DND-41 (cell line): Measurements from ENCODE around the gene VARS1.

ENCODE experiments used
- EZH2 ChIP-seq: IDR thresholded peaks from 3 replicates; pipeline ENCODE4 v1.6.1; 2012; ENCODE audit warnings: borderline replicate concordance, low read depth, mild to moderate bottlenecking, moderate library complexity, low read length, inconsistent platforms; ENCODE audit not compliant: severe bottlenecking
- TF ChIP-seq, protein P1 (sequence below): IDR thresholded peaks from 2 replicates; pipeline ENCODE4 v1.5.1; 2012; ENCODE audit warnings: borderline replicate concordance, low read length, moderate library complexity, mild to moderate bottlenecking; ENCODE audit not compliant: poor library complexity, severe bottlenecking; ENCODE audit errors: extremely low read depth

DNA sequence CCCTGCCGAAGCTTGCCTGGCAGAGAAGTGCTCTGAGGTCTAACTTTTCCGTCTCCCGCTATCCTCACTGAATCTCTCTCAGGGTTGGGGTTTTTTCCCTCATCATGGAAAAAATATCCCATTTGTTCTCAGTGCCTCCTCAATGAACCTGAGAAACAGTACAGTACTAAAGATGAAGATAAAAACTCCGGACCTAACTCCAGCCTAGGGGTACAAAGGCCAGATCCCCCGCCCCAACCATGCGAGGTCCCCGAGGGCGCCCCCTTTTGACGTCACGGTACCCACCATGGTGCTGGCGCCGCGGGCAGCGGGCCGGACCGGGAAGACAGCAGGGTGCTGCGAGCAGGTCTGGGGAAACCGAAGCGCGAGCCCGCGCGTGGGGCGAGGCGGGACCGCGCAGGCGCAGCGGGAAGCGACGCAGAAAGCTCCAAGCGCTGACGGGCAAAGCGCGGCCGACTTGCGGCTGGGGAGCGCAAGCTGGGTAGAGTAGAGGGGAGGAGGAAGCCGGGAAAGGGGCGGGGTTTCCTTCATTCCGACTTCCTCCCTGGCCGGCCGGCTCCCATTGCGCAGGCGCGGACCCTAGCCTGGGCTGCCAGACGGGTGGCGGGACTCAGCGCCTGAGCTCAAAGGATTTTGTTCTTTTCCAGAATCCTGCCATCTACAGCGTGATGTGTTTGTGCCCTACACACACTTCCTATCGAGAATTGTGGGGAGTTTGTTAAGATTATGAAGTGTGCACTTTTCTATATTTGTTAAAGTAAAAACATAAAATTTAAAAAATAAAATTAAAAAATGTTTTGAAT, 11.1 kb upstream of the VARS1 start, which contains the start of gene LSM2:
- TF ChIP-seq, protein P1, sequence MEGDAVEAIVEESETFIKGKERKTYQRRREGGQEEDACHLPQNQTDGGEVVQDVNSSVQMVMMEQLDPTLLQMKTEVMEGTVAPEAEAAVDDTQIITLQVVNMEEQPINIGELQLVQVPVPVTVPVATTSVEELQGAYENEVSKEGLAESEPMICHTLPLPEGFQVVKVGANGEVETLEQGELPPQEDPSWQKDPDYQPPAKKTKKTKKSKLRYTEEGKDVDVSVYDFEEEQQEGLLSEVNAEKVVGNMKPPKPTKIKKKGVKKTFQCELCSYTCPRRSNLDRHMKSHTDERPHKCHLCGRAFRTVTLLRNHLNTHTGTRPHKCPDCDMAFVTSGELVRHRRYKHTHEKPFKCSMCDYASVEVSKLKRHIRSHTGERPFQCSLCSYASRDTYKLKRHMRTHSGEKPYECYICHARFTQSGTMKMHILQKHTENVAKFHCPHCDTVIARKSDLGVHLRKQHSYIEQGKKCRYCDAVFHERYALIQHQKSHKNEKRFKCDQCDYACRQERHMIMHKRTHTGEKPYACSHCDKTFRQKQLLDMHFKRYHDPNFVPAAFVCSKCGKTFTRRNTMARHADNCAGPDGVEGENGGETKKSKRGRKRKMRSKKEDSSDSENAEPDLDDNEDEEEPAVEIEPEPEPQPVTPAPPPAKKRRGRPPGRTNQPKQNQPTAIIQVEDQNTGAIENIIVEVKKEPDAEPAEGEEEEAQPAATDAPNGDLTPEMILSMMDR = peak; percentile 43
- TF ChIP-seq EZH2 = no peak
